K562 (cell line): Measurements from ENCODE around the gene DYNC2I2. TPM values are rescaled to one million over a fixed set of nuclear protein-coding genes. Genes with fewer than 3 reads are reported as not detected.

Experiments used
- ARID1B ChIP-seq: fragments of 450-650 bp; IDR thresholded peaks from 2 replicates; pipeline ENCODE4 v1.6.1; 2016; ENCODE audit warnings: antibody characterized with exemption, mild to moderate bottlenecking, inconsistent platforms
- CREBBP ChIP-seq: IDR thresholded peaks from one replicate; pipeline ENCODE4 v1.6.1; 2012; ENCODE audit warnings: low read depth, mild to moderate bottlenecking, control low read depth, inconsistent platforms, low read length
- CTCF ChIP-seq, 3 experiments: IDR thresholded peaks in 2 of 3; conservative IDR thresholded peaks in 1 of 3; 2 replicates each; pipeline ENCODE4 v1.5.1; 2011 to 2012; ENCODE audit warnings: low read length in 3 of 3, mild to moderate bottlenecking in 3 of 3, control low read depth in 2 of 3, improper control_type of control experiment in 1 of 3, inconsistent platforms in 1 of 3, low read depth in 1 of 3, mixed read lengths in 1 of 3, moderate library complexity in 1 of 3; ENCODE audit not compliant: insufficient read depth in 2 of 3
- CUX1 ChIP-seq: fragments of 200-800 bp; sonication (Bioruptor generic); IDR thresholded peaks from 2 replicates; pipeline ENCODE4 v1.6.1; 2016; ENCODE audit warnings: missing genetic modification characterization, missing compliant biosample characterization
- E2F3 ChIP-seq: fragments of 250-450 bp; sonication (Bioruptor Pico); IDR thresholded peaks from 2 replicates; pipeline ENCODE4 v1.4.0; 2020; ENCODE audit warnings: mild to moderate bottlenecking
- ETV6 ChIP-seq, 3 experiments: fragments of 150-350 bp in 1 of 3; sonication (generic) in 1 of 3; formaldehyde crosslinking in 1 of 3; IDR thresholded peaks; 2 replicates each; pipeline versions ENCODE4 v1.6.1 to v1.8.0; 2014 to 2022; ENCODE audit warnings: borderline replicate concordance in 2 of 3, low read depth in 2 of 3, antibody characterized with exemption in 1 of 3, low read length in 1 of 3, mild to moderate bottlenecking in 1 of 3, missing genetic modification reagents in 1 of 3
- HDAC1 ChIP-seq, 2 experiments: fragments of 450-650 bp; IDR thresholded peaks; 2 replicates each; pipeline ENCODE4 v1.6.1; 2016 to 2017; ENCODE audit warnings: inconsistent platforms in 1 of 2, mild to moderate bottlenecking in 1 of 2, moderate library complexity in 1 of 2
- MTA1 ChIP-seq: fragments of 450-650 bp; IDR thresholded peaks from 2 replicates; pipeline ENCODE4 v1.6.1; 2017; ENCODE audit warnings: borderline replicate concordance
- NFIX ChIP-seq: fragments of 250-450 bp; sonication (Bioruptor Pico); IDR thresholded peaks from 2 replicates; pipeline ENCODE4 v1.4.0; 2020; ENCODE audit warnings: low read depth, mild to moderate bottlenecking, moderate library complexity
- NFXL1 ChIP-seq: fragments of 450-650 bp; formaldehyde crosslinking; IDR thresholded peaks from 2 replicates; pipeline ENCODE4 v1.4.0; 2021; ENCODE audit warnings: mild to moderate bottlenecking
- NONO ChIP-seq, 2 experiments: fragments of 200-400 bp in 1 of 2; fragments of 450-650 bp in 1 of 2; formaldehyde crosslinking in 1 of 2; IDR thresholded peaks; 2 replicates each; pipeline ENCODE4 v1.6.1; 2017; ENCODE audit warnings: low read depth in 2 of 2, mild to moderate bottlenecking in 2 of 2, moderate library complexity in 2 of 2, low read length in 1 of 2
- PHB2 ChIP-seq: fragments of 450-650 bp; IDR thresholded peaks from 2 replicates; pipeline ENCODE4 v1.6.1; 2017; ENCODE audit warnings: low read depth
- RBBP5 ChIP-seq: fragments of 200-600 bp; sonication (generic); IDR thresholded peaks from 2 replicates; pipeline ENCODE4 v1.6.1; 2012; ENCODE audit warnings: borderline replicate concordance, mild to moderate bottlenecking, low read length, control low read depth, inconsistent platforms; ENCODE audit not compliant: insufficient read depth, poor library complexity, severe bottlenecking
- RBM34 ChIP-seq: fragments of 200-400 bp; formaldehyde crosslinking; IDR thresholded peaks from 2 replicates; pipeline ENCODE4 v1.6.1; 2018; ENCODE audit warnings: low read length, borderline replicate concordance; ENCODE audit not compliant: insufficient read depth
- TARDBP ChIP-seq: fragments of 450-650 bp; IDR thresholded peaks from 2 replicates; pipeline ENCODE4 v1.6.1; 2016
- ZFP30 ChIP-seq: fragments of 250-450 bp; sonication (Bioruptor Pico); IDR thresholded peaks from 2 replicates; pipeline ENCODE4 v1.8.0; 2022; ENCODE audit warnings: moderate library complexity, mild to moderate bottlenecking, inconsistent platforms, borderline replicate concordance
- ZNF140 ChIP-seq: fragments of 250-450 bp; sonication (Bioruptor Pico); IDR thresholded peaks from 2 replicates; pipeline ENCODE4 v1.8.0; 2021; ENCODE audit warnings: moderate library complexity, mild to moderate bottlenecking, inconsistent platforms
- ZNF217 ChIP-seq: sonication (generic); formaldehyde crosslinking; IDR thresholded peaks from 2 replicates; pipeline ENCODE4 v1.8.0; 2022; ENCODE audit warnings: mild to moderate bottlenecking, missing genetic modification reagents
- ZNF41 ChIP-seq: fragments of 250-450 bp; sonication (Bioruptor Pico); conservative IDR thresholded peaks from 2 replicates; pipeline ENCODE4 v1.4.0; 2020; ENCODE audit warnings: mild to moderate bottlenecking
- ZNF77 ChIP-seq: fragments of 250-450 bp; sonication (Bioruptor Pico); IDR thresholded peaks from 2 replicates; pipeline ENCODE4 v1.5.0; 2020
- polyA plus RNA-seq, 8 experiments: library from polyadenylated mRNA; depleted of rRNA in 4 of 8; stranded (reverse) in 5 of 8; unstranded in 3 of 8; fragments of >200 nt; fragmentation: Nextera tagmentation in 2 of 8; fragmentation: Illumina TruSeq in 1 of 8; extraction: Ambion mirVana in 2 of 8; extraction: Trizol in 1 of 8; gene quantifications; 2 replicates each; pipeline versions ENCODE4 v1.2.1 to v1.2.3, GENCODE V29; 2011 to 2014; ENCODE audit warnings: inconsistent platforms in 1 of 8, missing spikeins in 1 of 8
- total RNA-seq, 7 experiments: library from RNA; depleted of rRNA in 6 of 7; stranded (reverse); fragments of >200 nt in 6 of 7; fragmentation: Illumina TruSeq in 2 of 7; extraction: Trizol in 2 of 7; gene quantifications; 2 replicates each; pipeline versions ENCODE4 v1.2.1 to v1.2.3, GENCODE V29; 2011 to 2021; ENCODE audit warnings: low replicate concordance in 1 of 7

Gene DYNC2I2
- total and polyA plus RNA-seq, 9 of the 15 experiments (the other 6 are each of a cell fraction or from before 2014, with no cell fraction given), result 1.5 to 249 (median 70.0) TPM

GRCh38 chr9:128656416-128657343 lies at the start of gene DYNC2I2 (continued):
- TF ChIP-seq NFIX (CRISPR knock-in tag) (no peak), ZNF140 (CRISPR knock-in tag) (no peak), RBM34 (peak; percentile 81; the same call in 1 of the 2 replicates), ETV6 (IDR thresholded peaks at IDR 0.05; ENCODE audit: borderline replicate concordance in 1 of 2, low read depth in 2 of 2, low read length in 1 of 2) (peak in 1 of 2 experiments; percentile 44; a peak in 1 of 4 replicates), ETV6 (CRISPR knock-in tag; IDR thresholded peaks at IDR 0.05; ENCODE audit: borderline replicate concordance) (no peak), ZNF217 (CRISPR knock-in tag) (no peak), ARID1B (peak; percentile 53; the same call in 1 of the 2 replicates), MTA1 (peak; percentile 97), PHB2 (no peak; the same call in 1 of the 2 replicates), ZNF77 (CRISPR knock-in tag) (no peak), HDAC1 (IDR thresholded peaks at IDR 0.05) (peak in 1 of 2 experiments; percentile 24; a peak in 1 of 4 replicates), CTCF (IDR thresholded peaks at IDR 0.05 in 2 of 3, conservative IDR thresholded peaks at IDR 0.05 in 1 of 3; ENCODE audit: insufficient read depth in 2 of 3, low read depth in 1 of 3, low read length in 3 of 3) (no peak; a peak in 1 of 6 replicates), ZFP30 (CRISPR knock-in tag) (no peak), NONO (IDR thresholded peaks at IDR 0.05; ENCODE audit: low read depth in 2 of 2, low read length in 1 of 2) (peak in 1 of 2 experiments; percentile 97; a peak in 2 of 4 replicates), TARDBP (peak; percentile 91), CREBBP (no peak), RBBP5 (peak; percentile 91), NFXL1 (CRISPR knock-in tag) (no peak), ZNF41 (CRISPR knock-in tag) (0 out of 2 replicates have a peak, but pooled peaks have one; percentile 57), CUX1 (0 out of 2 replicates have a peak, but pooled peaks have one; percentile 82), E2F3 (peak; percentile 97)
